ENCODE data around the gene RABGAP1.

DNA sequence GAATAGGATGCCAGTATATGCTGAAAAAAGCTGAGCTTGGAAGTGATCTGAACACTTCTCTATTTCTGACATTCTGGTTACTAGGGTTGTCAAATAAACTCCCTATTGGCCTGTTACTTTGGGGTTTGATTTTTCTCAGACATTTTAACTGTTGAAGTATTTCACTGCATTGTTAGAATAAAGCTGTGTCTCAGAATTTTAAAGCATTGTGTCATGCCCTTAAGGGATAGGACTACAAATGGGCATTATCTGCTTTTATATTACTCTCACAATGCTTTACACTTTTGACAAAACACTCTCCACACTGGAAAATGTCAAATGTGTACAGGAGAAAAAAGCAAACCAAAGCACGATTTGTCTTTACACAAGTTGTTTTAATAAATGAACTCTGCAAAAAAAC, 75.8 kb downstream of the RABGAP1 start:
- TF ChIP-seq POLR2A (IDR thresholded peaks at IDR 0.05; ENCODE audit: low read length) (no peak), GATA1 (IDR thresholded peaks at IDR 0.05; ENCODE audit: low read depth, low read length) (no peak)

All from erythroblast (primary cell).